HG03045 (cell line): ENCODE measurements around the gene C2CD2L.
"Not testable (repeated sequence)": the region's sequence is repeated elsewhere in the genome, so short reads cannot be mapped to it uniquely, and the experiment has no call there.

Source experiments
- ATAC-seq: cut with Tn5 transposase; IDR thresholded peaks from one replicate; pipeline ENCODE4 v1.9.1; 2021; ENCODE audit warnings: mild to moderate bottlenecking, moderate library complexity; ENCODE audit not compliant: unreplicated experiment

The C2CD2L gene

DNA sequence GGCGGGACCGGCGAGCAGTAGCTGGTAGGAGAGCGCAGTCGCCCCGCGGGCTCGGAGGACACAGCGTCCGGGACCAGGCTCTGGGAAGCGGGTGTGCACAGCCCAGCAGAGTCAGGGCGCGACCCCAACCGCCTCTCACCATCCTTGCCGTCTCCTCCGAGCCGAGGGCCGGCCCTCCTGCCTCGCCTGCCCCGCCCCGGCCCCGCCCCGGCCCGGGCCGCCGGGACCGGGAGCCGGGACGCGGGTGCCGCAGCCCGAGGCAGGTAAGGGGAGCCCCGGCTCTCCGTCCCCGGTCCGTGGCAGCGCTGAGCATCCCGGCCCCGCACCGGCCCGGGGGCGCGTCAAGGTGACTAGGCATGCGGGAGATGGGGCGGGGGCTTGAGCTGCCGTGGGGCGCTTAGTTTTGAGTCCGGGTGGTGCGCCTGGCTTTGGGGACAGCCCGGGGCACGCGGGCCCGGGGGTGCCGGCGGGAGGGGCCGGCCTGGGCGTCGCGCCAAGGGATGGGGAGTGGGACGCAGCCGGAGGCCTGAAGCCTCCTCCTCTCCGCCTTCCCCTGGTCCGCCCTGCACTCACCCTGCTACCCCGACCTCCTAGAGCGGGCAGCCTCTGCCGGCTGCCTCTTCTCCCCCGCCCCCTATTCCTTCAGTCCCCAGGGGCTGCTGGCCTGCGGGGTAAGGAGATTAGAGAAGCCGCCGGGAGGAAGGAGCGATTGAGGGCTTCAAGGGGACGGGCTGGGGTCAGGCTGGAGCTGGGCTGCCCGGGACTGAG, 42.1 kb downstream of the C2CD2L start, which contains the start of gene ABCG4:
Gene ABCG4 (plus strand): TSS at position 35 of the 768 bp plus-strand sequence. CDS start 914 bp downstream, outside the sequence.
- no peak for ATAC-seq

GRCh38 chr11:119149786-119150275, 42.7 kb downstream of the C2CD2L start:
- ATAC-seq: no peak

DNA sequence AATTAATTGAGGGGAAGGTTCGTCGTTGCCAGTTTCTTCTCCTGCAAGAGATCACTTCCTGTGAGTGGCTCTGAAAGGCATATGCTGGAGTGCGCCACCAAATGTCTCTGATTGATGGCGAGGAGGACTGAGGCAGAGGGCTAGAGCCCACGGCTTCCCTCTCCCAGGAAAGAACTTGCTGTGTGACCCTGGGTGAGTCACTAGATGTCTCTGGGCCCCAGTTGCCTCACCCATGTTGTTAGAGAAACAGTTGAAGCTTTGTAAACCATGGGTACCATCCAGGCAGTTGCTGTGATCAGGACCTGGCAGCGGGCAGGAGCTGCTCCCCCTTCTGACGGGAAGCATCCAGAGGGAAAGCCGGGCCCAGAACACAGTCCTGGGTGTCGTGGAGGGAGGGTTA, 44.9 kb downstream of the C2CD2L start:
- no peak for ATAC-seq

- ATAC-seq: no peak
Observed at GRCh38 chr11:119152604-119153003, 45.5 kb downstream of the C2CD2L start.

GRCh38 chr11:119153049-119153818, 46.1 kb downstream of the C2CD2L start:
- no peak for ATAC-seq

DNA sequence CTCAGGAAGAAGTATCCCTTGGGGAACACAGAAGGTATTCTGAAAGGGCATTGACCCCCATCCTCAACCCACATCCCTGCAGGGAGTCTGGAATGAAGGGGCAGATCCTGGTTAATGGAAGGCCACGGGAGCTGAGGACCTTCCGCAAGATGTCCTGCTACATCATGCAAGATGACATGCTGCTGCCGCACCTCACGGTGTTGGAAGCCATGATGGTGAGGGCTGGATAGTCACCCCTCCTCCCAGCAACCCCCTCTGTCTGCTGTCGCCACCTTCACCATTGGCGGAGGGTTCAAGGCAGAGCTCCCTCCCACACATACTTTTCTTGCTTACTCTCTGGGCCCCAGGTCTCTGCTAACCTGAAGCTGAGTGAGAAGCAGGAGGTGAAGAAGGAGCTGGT, 47.0 kb downstream of the C2CD2L start:
- ATAC-seq: no peak

GRCh38 chr11:119155733-119156492, 48.8 kb downstream of the C2CD2L start:
- no peak for ATAC-seq

DNA sequence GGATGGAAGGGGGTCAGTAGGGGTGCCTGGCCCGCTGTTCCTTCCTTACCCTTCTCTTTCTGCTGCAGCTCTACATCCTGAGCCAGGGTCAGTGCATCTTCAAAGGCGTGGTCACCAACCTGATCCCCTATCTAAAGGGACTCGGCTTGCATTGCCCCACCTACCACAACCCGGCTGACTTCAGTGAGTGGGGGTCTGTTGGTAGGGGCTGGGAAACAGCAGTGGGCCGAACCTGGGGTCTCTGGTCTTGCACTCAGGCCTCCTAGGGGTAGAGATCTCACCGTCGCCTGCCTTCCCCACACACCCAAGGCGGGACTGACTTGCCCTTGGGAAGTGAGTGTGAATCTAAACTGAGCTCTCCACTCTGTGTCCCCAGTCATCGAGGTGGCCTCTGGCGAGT, 49.4 kb downstream of the C2CD2L start:
- no peak for ATAC-seq

DNA sequence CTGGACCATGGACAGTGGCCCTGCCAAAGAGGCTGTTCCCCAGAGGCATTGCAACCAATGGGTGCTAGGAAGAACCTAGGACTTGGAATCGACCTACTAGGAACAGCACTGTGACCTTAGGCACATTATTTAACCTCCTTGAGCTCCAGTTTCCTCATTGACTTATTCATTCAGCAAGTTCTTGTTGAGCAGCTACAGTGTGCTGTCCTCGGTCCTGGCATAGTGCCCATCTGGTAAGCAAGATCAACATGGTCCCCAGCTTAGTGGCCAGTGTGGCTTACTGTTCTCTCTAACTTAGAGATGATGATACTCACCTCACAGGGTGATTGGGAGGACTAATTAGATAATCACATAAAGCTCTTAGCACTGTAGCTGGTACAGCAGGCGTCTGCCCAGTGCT, 49.9 kb downstream of the C2CD2L start:
- no peak for ATAC-seq

- no peak for ATAC-seq
Observed at GRCh38 chr11:119158467-119158866, 51.3 kb downstream of the C2CD2L start.

- ATAC-seq: no peak
Observed at GRCh38 chr11:119160151-119160550, 53.0 kb downstream of the C2CD2L start.

- no peak for ATAC-seq
Observed at GRCh38 chr11:119161871-119162270, 54.7 kb downstream of the C2CD2L start.

DNA sequence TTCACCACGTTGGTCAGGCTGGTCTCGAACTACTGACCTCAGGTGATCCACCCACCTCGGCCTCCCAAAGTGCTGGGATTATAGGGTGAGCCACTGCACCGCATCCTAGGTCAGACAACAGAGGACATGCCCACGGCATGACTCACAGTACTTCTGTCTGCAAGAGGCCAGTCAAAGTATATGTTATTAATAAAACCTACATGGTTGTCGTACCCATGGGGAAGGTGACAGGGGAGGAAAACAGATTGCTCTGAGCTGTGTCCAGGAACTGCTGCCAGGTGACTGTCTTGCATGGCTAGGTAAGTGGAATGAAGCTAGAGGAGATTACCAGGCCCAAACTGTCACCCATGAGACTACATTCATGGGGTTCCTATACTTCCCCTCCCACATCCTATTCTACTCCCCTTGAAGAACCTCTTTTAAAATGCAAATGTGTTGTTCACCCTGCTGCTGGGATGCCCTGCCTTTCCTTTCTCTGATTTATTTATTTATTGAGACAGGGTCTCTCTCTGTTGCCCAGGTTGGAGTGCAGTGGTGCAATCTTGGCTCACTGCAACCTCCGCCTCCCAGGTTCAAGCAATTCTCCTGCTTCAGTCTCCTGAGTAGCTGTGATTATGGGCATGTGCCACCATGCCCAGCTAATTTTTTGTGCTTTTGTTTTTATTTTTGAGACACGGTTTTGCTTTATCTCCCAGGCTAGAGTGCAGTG, 59.4 kb downstream of the C2CD2L start:
- no peak for ATAC-seq

DNA sequence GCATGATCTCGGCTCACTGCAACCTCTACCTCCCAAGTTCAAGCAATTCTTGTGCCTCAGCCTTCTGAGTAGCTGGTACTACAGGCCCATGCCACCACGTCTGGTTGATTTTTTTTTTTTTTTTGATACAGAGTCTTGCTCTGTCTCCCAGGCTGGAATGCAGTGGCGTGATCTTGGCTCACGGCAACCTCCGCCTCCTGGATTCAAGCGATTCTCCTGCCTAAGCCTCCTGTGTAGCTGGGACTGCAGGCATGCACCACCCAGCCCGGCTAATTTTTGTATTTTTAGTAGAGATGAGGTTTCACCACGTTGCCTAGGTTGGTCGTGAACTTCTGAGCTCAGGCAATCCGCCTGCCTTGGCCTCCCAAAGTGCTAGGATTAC, 59.9 kb downstream of the C2CD2L start:
- not testable (repeated sequence) for ATAC-seq

- no peak for ATAC-seq
Observed at GRCh38 chr11:119167933-119168332, 60.8 kb downstream of the C2CD2L start.
